Adrenal gland (tissue), 12 donors: ENCODE results near the gene DNAJC27. TPM values are rescaled to one million over a fixed set of nuclear protein-coding genes. Genes with fewer than 3 reads are reported as not detected.

Experiments
- DNase-seq, 7 donors: peaks; one replicate each; pipeline ENCODE4 v3.0.0-alpha.2; 2019 to 2020
- H3K27ac ChIP-seq, 5 donors: fragments of 200-600 bp; sonication (generic) in 4 of 5; 1 replicate in 3 of 5; 2 replicates in 2 of 5; pipeline versions ENCODE4 v1.5.1 to v1.8.0; 2016 to 2020; ENCODE audit warnings: mild to moderate bottlenecking in 1 of 5
- H3K27me3 ChIP-seq: fragments of 200-600 bp; 2 replicates; pipeline ENCODE4 v1.8.0; 2021
- H3K36me3 ChIP-seq, 2 donors: fragments of 200-600 bp; replicated peaks in 1 of 2; 1 replicate in 1 of 2; 2 replicates in 1 of 2; pipeline versions ENCODE4 v1.5.1 to v1.8.0; 2018 to 2022
- H3K4me1 ChIP-seq, 2 donors: fragments of 200-600 bp; replicated peaks in 1 of 2; 1 replicate in 1 of 2; 2 replicates in 1 of 2; pipeline versions ENCODE4 v1.5.1 to v1.8.0; 2018 to 2021
- H3K4me3 ChIP-seq, 4 donors: fragments of 200-600 bp; sonication (generic) in 3 of 4; one replicate each; pipeline ENCODE4 v1.5.1; 2016 to 2018
- H3K9me3 ChIP-seq, 3 donors: fragments of 200-600 bp; sonication (generic) in 1 of 3; replicated peaks in 1 of 3; 1 replicate in 2 of 3; 2 replicates in 1 of 3; pipeline versions ENCODE4 v1.5.1 to v1.8.0; 2016 to 2021
- POLR2A ChIP-seq, 2 donors: fragments of 450-650 bp; IDR thresholded peaks; one replicate each; pipeline ENCODE4 v1.6.1; 2017; ENCODE audit warnings: antibody characterized with exemption in 2 of 2, mild to moderate bottlenecking in 2 of 2, moderate library complexity in 1 of 2
- WGBS, 4 donors: extraction: QIAGEN DNeasy Blood & Tissue Kit in 2 of 4; methylation state at CpG; one replicate each; pipeline versions ENCODE4 v1.1.5 to v1.1.7; 2013 to 2017; 5-methylcytosine and 5-hydroxymethylcytosine counted together
- intact Hi-C, 2 donors: fragments of 100-400 bp; cut with DNase I; formaldehyde crosslinking; loops; one replicate each; pipeline versions ENCODE4 v1.14.1 to v1.15.0; 2022 to 2023
- polyA plus RNA-seq, 3 donors: library from polyadenylated mRNA; stranded (reverse); fragments of 200-250 nt in 2 of 3; fragments of 350-450 nt in 1 of 3; fragmentation: Illumina TruSeq in 1 of 3; extraction: RNeasy Lipid Tissue Mini Kit (QIAGEN cat#74804) in 1 of 3; gene quantifications; one replicate each; pipeline ENCODE4 v1.2.3, GENCODE V29; 2013 to 2014
- total RNA-seq, 9 donors: library from RNA; depleted of rRNA in 4 of 9; stranded (reverse); fragments of >200 nt in 4 of 9; fragments of 120-200 nt in 1 of 9; fragmentation: NEBNext Ultra II Directional in 1 of 9; extraction: Animal tissue kit (Norgen Biotek cat#: 25700) in 1 of 9; gene quantifications; one replicate each; pipeline versions ENCODE4 v1.1.0 to v1.2.4, GENCODE V29; 2013 to 2023
- TF ChIP-seq, protein P1 (sequence below), 6 experiments: fragments of 450-650 bp in 4 of 6; fragments of 200-600 bp in 2 of 6; sonication (generic) in 1 of 6; IDR thresholded peaks; 1 replicate in 5 of 6; 2 replicates in 1 of 6; pipeline versions ENCODE4 v1.5.1 to v1.8.0; 2016 to 2021; ENCODE audit warnings: antibody characterized with exemption in 6 of 6, mild to moderate bottlenecking in 2 of 6, moderate library complexity in 1 of 6
- donor health status: healthy with polysubstance abuse.
- donor health status: Bipolar disorder and iron deficiency.
- donor health status: DM: yes; HTN: yes; CAD: no.
- donor health status: DM: no; HTN: no; CAD: no.
- donor health status: DM: no; HTN: no; CAD: no.
- donor health status: DM: yes; HTN: yes; CAD: no.

The DNAJC27 gene
- total and polyA plus RNA-seq, 12 donors, result 1.9 to 10.8 (median 6.7) TPM

DNA sequence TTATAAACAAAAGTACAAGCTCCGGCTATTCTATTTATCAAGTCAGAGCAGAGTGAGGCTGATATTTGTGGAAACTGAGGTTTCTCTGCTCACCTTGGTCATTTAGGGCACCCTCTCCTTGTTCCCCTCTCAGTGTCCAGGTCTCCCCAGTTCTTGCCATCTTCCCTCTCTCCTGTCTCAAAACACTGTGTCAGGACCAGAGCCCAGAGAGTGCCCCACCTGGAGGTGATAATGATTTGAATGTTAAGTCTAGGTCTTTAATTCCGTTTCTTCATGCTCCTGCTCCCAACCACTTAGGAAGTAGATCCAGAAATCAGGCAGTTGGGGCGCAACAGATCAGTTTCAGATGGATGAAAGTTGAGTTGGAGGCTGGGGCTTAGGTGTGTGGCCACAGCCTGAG lies 42.5 kb downstream of the DNAJC27 start:
- no peak for DNase-seq
- no peak overlapping the region for H3K27ac ChIP-seq
- no peaks in the 10 kb centered on the region for H3K9me3 ChIP-seq
- H3K27me3 ChIP-seq, result no peaks in the 10 kb centered on the region
- no peaks in the 10 kb centered on the region for H3K36me3 ChIP-seq
- no peak overlapping the region for H3K4me3 ChIP-seq
- intact Hi-C loops, result no loop called here
- TF ChIP-seq, protein P1, sequence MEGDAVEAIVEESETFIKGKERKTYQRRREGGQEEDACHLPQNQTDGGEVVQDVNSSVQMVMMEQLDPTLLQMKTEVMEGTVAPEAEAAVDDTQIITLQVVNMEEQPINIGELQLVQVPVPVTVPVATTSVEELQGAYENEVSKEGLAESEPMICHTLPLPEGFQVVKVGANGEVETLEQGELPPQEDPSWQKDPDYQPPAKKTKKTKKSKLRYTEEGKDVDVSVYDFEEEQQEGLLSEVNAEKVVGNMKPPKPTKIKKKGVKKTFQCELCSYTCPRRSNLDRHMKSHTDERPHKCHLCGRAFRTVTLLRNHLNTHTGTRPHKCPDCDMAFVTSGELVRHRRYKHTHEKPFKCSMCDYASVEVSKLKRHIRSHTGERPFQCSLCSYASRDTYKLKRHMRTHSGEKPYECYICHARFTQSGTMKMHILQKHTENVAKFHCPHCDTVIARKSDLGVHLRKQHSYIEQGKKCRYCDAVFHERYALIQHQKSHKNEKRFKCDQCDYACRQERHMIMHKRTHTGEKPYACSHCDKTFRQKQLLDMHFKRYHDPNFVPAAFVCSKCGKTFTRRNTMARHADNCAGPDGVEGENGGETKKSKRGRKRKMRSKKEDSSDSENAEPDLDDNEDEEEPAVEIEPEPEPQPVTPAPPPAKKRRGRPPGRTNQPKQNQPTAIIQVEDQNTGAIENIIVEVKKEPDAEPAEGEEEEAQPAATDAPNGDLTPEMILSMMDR (IDR thresholded peaks at IDR 0.05), result no peak
- no peak for TF ChIP-seq POLR2A (IDR thresholded peaks at IDR 0.05)
- peaks cover 0 to 8% of the 10 kb centered on the region in 2 donors for H3K4me1 ChIP-seq
- 73 to 92% (median 89%) methylated on average over 3 of the region's 3 CpGs for WGBS, 4 donors

DNA sequence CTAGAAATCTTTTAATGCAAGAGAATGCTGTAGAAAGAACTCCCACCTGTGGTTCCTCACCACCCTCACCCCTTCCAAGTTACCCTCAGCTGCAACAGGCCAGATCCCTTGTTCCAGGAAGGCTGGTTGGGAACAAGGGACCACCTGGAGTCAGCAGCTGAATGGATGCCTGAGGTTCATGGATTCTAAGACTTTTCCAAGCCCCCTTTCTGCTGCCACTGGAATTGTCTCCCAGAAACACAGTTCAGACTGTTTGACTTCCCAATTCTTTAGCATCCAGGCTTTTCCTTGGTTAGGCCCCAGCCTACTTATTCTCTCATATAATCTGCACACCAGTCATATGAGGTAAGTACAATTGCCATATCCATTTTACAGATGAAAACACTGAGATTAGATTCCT lies 43.7 kb downstream of the DNAJC27 start:
- Histone ChIP-seq H3K27me3 (no peaks in the 10 kb centered on the region), H3K9me3 (no peaks in the 10 kb centered on the region), H3K36me3 (no peaks in the 10 kb centered on the region), H3K27ac (no peak overlapping the region), H3K4me1 (peaks cover 0 to 8% of the 10 kb centered on the region in 2 donors), H3K4me3 (no peak overlapping the region)
- intact Hi-C loops, result no loop called here
- TF ChIP-seq POLR2A (IDR thresholded peaks at IDR 0.05), result no peak
- TF ChIP-seq, protein P1 (IDR thresholded peaks at IDR 0.05), result no peak
- DNase-seq, result no peak

DNA sequence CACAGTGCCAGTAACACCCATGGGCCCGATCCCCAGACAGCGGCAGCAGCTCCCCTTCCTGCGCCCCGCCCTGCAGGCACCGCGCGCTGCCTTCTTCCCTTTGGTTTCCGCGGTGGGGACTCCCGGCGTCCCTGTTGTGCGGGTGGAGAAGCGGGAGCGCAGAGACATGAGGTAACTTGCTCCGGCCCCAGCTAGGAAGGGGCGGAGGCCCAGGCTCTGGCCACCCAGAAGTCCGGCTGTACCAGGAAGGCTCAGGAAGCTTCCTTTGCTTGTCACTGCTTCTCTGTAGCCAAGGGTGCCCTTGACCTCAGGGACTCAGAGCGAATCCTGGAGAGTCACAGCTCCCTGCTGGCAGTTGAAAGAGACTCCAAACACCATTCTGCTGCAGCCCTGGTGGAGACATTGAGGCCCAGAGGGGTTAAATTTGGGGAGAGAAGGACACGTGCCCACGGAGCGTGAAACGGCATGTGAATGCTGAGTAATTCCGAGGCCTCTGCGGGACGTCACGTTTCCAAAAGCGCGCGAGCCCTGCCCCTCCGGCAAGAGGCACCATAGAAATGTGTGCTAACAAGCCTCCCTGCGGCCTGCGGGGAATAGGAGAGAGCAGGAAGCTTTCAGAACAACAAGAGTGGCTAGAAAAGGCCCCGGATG lies 45.0 kb downstream of the DNAJC27 start:
- TF ChIP-seq, protein P1 (IDR thresholded peaks at IDR 0.05), result no peak
- TF ChIP-seq POLR2A (IDR thresholded peaks at IDR 0.05), result no peak
- intact Hi-C loops, result no loop called here
- 25 to 49% (median 39%) methylated on average over 17 to 33 of the region's 33 CpGs for WGBS, 4 donors
- Histone ChIP-seq H3K36me3 (no peaks in the 10 kb centered on the region), H3K4me1 (peaks cover 0 to 8% of the 10 kb centered on the region in 2 donors), H3K4me3 (peak overlapping the region in 1 of 4 donors; percentile 7), H3K27me3 (no peaks in the 10 kb centered on the region), H3K27ac (peak overlapping the region in 2 of 5 donors; percentile 22 to 65), H3K9me3 (no peaks in the 10 kb centered on the region)
- DNase-seq, result peak in 6 of 7 donors; percentile 45 to 71 (median 56)

DNA sequence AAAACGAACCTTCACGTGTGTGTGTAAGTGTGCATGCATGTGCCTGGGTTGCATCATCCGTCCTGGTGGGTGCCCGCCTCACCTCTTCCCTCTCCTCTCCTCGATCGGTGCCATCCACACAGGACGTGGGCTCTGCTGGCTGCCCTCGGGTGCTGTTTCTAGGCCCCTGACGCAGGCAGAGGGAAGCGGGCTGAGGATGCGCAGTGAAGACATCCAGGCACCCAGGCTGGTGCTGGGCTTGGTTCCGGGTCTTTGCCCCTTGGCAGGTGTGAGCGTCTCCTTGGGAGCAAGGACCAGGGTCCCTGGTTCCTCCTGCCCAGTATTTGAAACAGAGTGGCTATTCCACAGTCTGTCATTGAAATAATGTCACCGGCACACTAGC lies 45.5 kb downstream of the DNAJC27 start:
- Histone ChIP-seq H3K9me3 (no peaks in the 10 kb centered on the region), H3K4me1 (peaks cover 0 to 8% of the 10 kb centered on the region in 2 donors), H3K27me3 (no peaks in the 10 kb centered on the region), H3K36me3 (no peaks in the 10 kb centered on the region), H3K4me3 (peak overlapping the region in 1 of 4 donors; percentile 7), H3K27ac (peak overlapping the region in 2 of 5 donors; percentile 22 to 65)
- WGBS, 4 donors, result 76 to 90% (median 86%) methylated on average over 5 to 14 of the region's 14 CpGs
- no peak for DNase-seq
- TF ChIP-seq, protein P1 (IDR thresholded peaks at IDR 0.05), result no peak
- no peak for TF ChIP-seq POLR2A (IDR thresholded peaks at IDR 0.05)
- intact Hi-C loops, result no loop called here
